HepG2 (cell line): ENCODE data around the gene APOC3. TPM values are rescaled to one million over a fixed set of nuclear protein-coding genes. Genes with fewer than 3 reads are reported as not detected.

Source experiments
- BCL6 ChIP-seq: IDR thresholded peaks from 2 replicates; pipeline ENCODE4 v1.6.1; 2016; ENCODE audit warnings: missing genetic modification reagents, missing compliant biosample characterization
- EED ChIP-seq: sonication (generic); formaldehyde crosslinking; IDR thresholded peaks from 2 replicates; pipeline ENCODE4 v1.5.0; 2020; ENCODE audit warnings: mild to moderate bottlenecking, missing genetic modification reagents
- EP300 ChIP-seq, 3 experiments: sonication (generic) in 1 of 3; formaldehyde crosslinking in 1 of 3; IDR thresholded peaks; 2 replicates each; pipeline versions ENCODE4 v1.5.1 to v1.6.1; 2011 to 2020; ENCODE audit warnings: low read depth in 2 of 3, low read length in 2 of 3, borderline replicate concordance in 1 of 3, improper control_type of control experiment in 1 of 3, mild to moderate bottlenecking in 1 of 3, missing genetic modification reagents in 1 of 3, moderate library complexity in 1 of 3
- ESRRA ChIP-seq: sonication (generic); formaldehyde crosslinking; IDR thresholded peaks from 2 replicates; pipeline ENCODE4 v1.5.1; 2020; ENCODE audit warnings: mild to moderate bottlenecking, low read depth, missing genetic modification reagents
- GATAD1 ChIP-seq: IDR thresholded peaks from 2 replicates; pipeline ENCODE4 v1.6.1; 2016; ENCODE audit warnings: missing genetic modification reagents, missing compliant biosample characterization
- HNRNPK ChIP-seq: fragments of 200-400 bp; formaldehyde crosslinking; IDR thresholded peaks from 2 replicates; pipeline ENCODE4 v1.6.1; 2018; ENCODE audit warnings: low read length, low read depth, moderate library complexity, mild to moderate bottlenecking; ENCODE audit not compliant: poor library complexity, severe bottlenecking
- MTA1 ChIP-seq: sonication (generic); formaldehyde crosslinking; IDR thresholded peaks from 2 replicates; pipeline ENCODE4 v1.4.0; 2020; ENCODE audit warnings: missing genetic modification reagents, mild to moderate bottlenecking, borderline replicate concordance
- RXRB ChIP-seq: IDR thresholded peaks from 2 replicates; pipeline ENCODE4 v1.6.1; 2016; ENCODE audit warnings: borderline replicate concordance, missing genetic modification reagents, missing compliant biosample characterization
- THRA ChIP-seq: sonication (generic); formaldehyde crosslinking; IDR thresholded peaks from 2 replicates; pipeline ENCODE4 v1.4.0; 2020; ENCODE audit warnings: missing genetic modification reagents, borderline replicate concordance
- ZNF280D ChIP-seq: sonication (generic); formaldehyde crosslinking; IDR thresholded peaks from 2 replicates; pipeline ENCODE4 v1.5.1; 2020; ENCODE audit warnings: mild to moderate bottlenecking, missing genetic modification reagents
- ZNF547 ChIP-seq: sonication (generic); formaldehyde crosslinking; IDR thresholded peaks from 2 replicates; pipeline ENCODE4 v1.5.1; 2020; ENCODE audit warnings: mild to moderate bottlenecking, missing genetic modification reagents
- ZNF605 ChIP-seq: sonication (generic); formaldehyde crosslinking; IDR thresholded peaks from 2 replicates; pipeline ENCODE4 v1.8.0; 2022; ENCODE audit warnings: mild to moderate bottlenecking, missing genetic modification reagents
- ZNF691 ChIP-seq: sonication (generic); formaldehyde crosslinking; IDR thresholded peaks from 2 replicates; pipeline ENCODE4 v1.4.0; 2020; ENCODE audit warnings: missing genetic modification reagents, low read depth, mild to moderate bottlenecking, borderline replicate concordance
- ZNF720 ChIP-seq: sonication (generic); formaldehyde crosslinking; IDR thresholded peaks from 2 replicates; pipeline ENCODE4 v1.4.0; 2020; ENCODE audit warnings: missing genetic modification reagents
- ZNF781 ChIP-seq: sonication (generic); formaldehyde crosslinking; IDR thresholded peaks from 2 replicates; pipeline ENCODE4 v1.5.1; 2020; ENCODE audit warnings: borderline replicate concordance, mild to moderate bottlenecking, missing genetic modification reagents; ENCODE audit errors: not compliant biosample characterization
- ZNF790 ChIP-seq: sonication (generic); formaldehyde crosslinking; IDR thresholded peaks from 2 replicates; pipeline ENCODE4 v1.8.0; 2022; ENCODE audit warnings: missing genetic modification reagents, mild to moderate bottlenecking, borderline replicate concordance
- polyA plus RNA-seq, 8 experiments: library from polyadenylated mRNA; depleted of rRNA in 3 of 8; stranded (reverse) in 7 of 8; unstranded in 1 of 8; fragments of >200 nt; fragmentation: Illumina TruSeq in 4 of 8; extraction: Trizol in 4 of 8; gene quantifications; 2 replicates each; pipeline versions ENCODE4 v1.2.1 to v1.2.3, GENCODE V29; 2011 to 2016; ENCODE audit warnings: low read depth in 4 of 8, missing spikeins in 1 of 8, mixed read lengths in 1 of 8; ENCODE audit not compliant: insufficient read depth in 1 of 8
- total RNA-seq, 5 experiments: library from RNA; depleted of rRNA; stranded (reverse); fragments of >200 nt; fragmentation: Illumina TruSeq; extraction: Trizol; gene quantifications; 2 replicates each; pipeline ENCODE4 v1.2.3, GENCODE V29; 2016; ENCODE audit warnings: low read depth in 1 of 5
- TF ChIP-seq, protein P1 (sequence below): sonication (generic); formaldehyde crosslinking; IDR thresholded peaks from 2 replicates; pipeline ENCODE4 v1.8.1; 2022; ENCODE audit warnings: mild to moderate bottlenecking, missing genetic modification reagents
- TF ChIP-seq, protein P2 (sequence below): sonication (generic); formaldehyde crosslinking; IDR thresholded peaks from 2 replicates; pipeline ENCODE4 v1.5.0; 2020; ENCODE audit warnings: mild to moderate bottlenecking, missing genetic modification reagents

Gene APOC3
- total and polyA plus RNA-seq, 2 of the 13 experiments (the other 11 are each of a cell fraction or from before 2014, with no cell fraction given): 314 to 687 TPM

GRCh38 chr11:116833816-116834534 lies 4.3 kb downstream of the APOC3 start (continued):
- peak; percentile 77; the same call in 1 of the 2 replicates for TF ChIP-seq ZNF280D (CRISPR knock-in tag)
- TF ChIP-seq ESRRA (CRISPR knock-in tag): peak; percentile 54; the same call in 1 of the 2 replicates
- TF ChIP-seq ZNF547 (CRISPR knock-in tag): no peak
- TF ChIP-seq ZNF605 (CRISPR knock-in tag): peak; percentile 72; the same call in 1 of the 2 replicates
- TF ChIP-seq BCL6 (CRISPR knock-in tag): peak; percentile 44
- 0 out of 4 replicates have a peak, but pooled peaks of 1 of the 2 experiments have one; percentile 21 for TF ChIP-seq EP300 (IDR thresholded peaks at IDR 0.05; ENCODE audit: low read depth in 2 of 2, low read length in 2 of 2)
- TF ChIP-seq EP300 (CRISPR knock-in tag; IDR thresholded peaks at IDR 0.05; ENCODE audit: borderline replicate concordance): no peak
- TF ChIP-seq ZNF720: no peak
- TF ChIP-seq ZNF790 (CRISPR knock-in tag): no peak
- TF ChIP-seq RXRB: peak; percentile 59
- TF ChIP-seq ZNF691 (CRISPR knock-in tag): 0 out of 2 replicates have a peak, but pooled peaks have one; percentile 76
- TF ChIP-seq EED (CRISPR knock-in tag): no peak
- TF ChIP-seq, protein P1, sequence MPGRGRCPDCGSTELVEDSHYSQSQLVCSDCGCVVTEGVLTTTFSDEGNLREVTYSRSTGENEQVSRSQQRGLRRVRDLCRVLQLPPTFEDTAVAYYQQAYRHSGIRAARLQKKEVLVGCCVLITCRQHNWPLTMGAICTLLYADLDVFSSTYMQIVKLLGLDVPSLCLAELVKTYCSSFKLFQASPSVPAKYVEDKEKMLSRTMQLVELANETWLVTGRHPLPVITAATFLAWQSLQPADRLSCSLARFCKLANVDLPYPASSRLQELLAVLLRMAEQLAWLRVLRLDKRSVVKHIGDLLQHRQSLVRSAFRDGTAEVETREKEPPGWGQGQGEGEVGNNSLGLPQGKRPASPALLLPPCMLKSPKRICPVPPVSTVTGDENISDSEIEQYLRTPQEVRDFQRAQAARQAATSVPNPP (CRISPR knock-in tag): 0 out of 2 replicates have a peak, but pooled peaks have one; percentile 22
- TF ChIP-seq, protein P2, sequence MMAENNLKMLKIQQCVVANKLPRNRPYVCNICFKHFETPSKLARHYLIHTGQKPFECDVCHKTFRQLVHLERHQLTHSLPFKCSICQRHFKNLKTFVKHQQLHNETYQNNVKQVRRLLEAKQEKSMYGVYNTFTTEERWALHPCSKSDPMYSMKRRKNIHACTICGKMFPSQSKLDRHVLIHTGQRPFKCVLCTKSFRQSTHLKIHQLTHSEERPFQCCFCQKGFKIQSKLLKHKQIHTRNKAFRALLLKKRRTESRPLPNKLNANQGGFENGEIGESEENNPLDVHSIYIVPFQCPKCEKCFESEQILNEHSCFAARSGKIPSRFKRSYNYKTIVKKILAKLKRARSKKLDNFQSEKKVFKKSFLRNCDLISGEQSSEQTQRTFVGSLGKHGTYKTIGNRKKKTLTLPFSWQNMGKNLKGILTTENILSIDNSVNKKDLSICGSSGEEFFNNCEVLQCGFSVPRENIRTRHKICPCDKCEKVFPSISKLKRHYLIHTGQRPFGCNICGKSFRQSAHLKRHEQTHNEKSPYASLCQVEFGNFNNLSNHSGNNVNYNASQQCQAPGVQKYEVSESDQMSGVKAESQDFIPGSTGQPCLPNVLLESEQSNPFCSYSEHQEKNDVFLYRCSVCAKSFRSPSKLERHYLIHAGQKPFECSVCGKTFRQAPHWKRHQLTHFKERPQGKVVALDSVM (CRISPR knock-in tag): 0 out of 2 replicates have a peak, but pooled peaks have one; percentile 19
- TF ChIP-seq HNRNPK: no peak
- peak; percentile 43 for TF ChIP-seq ZNF781 (CRISPR knock-in tag)
- TF ChIP-seq THRA (CRISPR knock-in tag): peak; percentile 75
- TF ChIP-seq MTA1 (CRISPR knock-in tag): 0 out of 2 replicates have a peak, but pooled peaks have one; percentile 26
- TF ChIP-seq GATAD1 (CRISPR knock-in tag): no peak
